WTC11 (cell line): ENCODE measurements around the gene CCL26.

Experiments
- AFF4 ChIP-seq: sonication (generic); formaldehyde crosslinking; IDR thresholded peaks from 2 replicates; pipeline ENCODE4 v1.8.1; 2023; ENCODE audit warnings: mild to moderate bottlenecking, missing genetic modification reagents, borderline replicate concordance
- CTCF ChIP-seq: fragments of 200-600 bp; IDR thresholded peaks from 2 replicates; pipeline ENCODE4 v1.8.0; 2022; ENCODE audit warnings: antibody characterized with exemption
- E2F1 ChIP-seq: sonication (generic); formaldehyde crosslinking; IDR thresholded peaks from 2 replicates; pipeline ENCODE4 v1.8.0; 2022; ENCODE audit warnings: mild to moderate bottlenecking, missing genetic modification reagents
- FOXP4 ChIP-seq: sonication (generic); formaldehyde crosslinking; IDR thresholded peaks from 2 replicates; pipeline ENCODE4 v1.8.0; 2022; ENCODE audit warnings: mild to moderate bottlenecking, missing genetic modification reagents
- IRF2 ChIP-seq: sonication (generic); formaldehyde crosslinking; IDR thresholded peaks from 2 replicates; pipeline ENCODE4 v1.8.0; 2022; ENCODE audit warnings: low read depth, missing genetic modification reagents, borderline replicate concordance
- NR2C2 ChIP-seq: sonication (generic); formaldehyde crosslinking; IDR thresholded peaks from 2 replicates; pipeline ENCODE4 v1.8.0; 2022; ENCODE audit warnings: mild to moderate bottlenecking, missing genetic modification reagents
- TCF7 ChIP-seq: sonication (generic); formaldehyde crosslinking; IDR thresholded peaks from 2 replicates; pipeline ENCODE4 v1.8.0; 2022; ENCODE audit warnings: mild to moderate bottlenecking, low read depth, missing genetic modification reagents, moderate library complexity
- TP53 ChIP-seq: sonication (generic); formaldehyde crosslinking; IDR thresholded peaks from 2 replicates; pipeline ENCODE4 v1.8.1; 2023; ENCODE audit warnings: mild to moderate bottlenecking, missing genetic modification reagents
- USF2 ChIP-seq: sonication (generic); formaldehyde crosslinking; IDR thresholded peaks from 2 replicates; pipeline ENCODE4 v1.8.1; 2023; ENCODE audit warnings: mild to moderate bottlenecking, missing genetic modification reagents, moderate library complexity
- ZNF263 ChIP-seq: sonication (generic); formaldehyde crosslinking; IDR thresholded peaks from 2 replicates; pipeline ENCODE4 v1.8.1; 2022; ENCODE audit warnings: low read depth, mild to moderate bottlenecking, moderate library complexity, missing genetic modification reagents

GRCh38 chr7:75804705-75805104 lies 32.7 kb upstream of the CCL26 start:
- no peak for TF ChIP-seq TP53
- no peak for TF ChIP-seq CTCF
- TF ChIP-seq ZNF263 (CRISPR knock-in tag): no peak
- TF ChIP-seq FOXP4 (CRISPR knock-in tag): no peak
- TF ChIP-seq E2F1 (CRISPR knock-in tag): no peak
- no peak for TF ChIP-seq NR2C2 (CRISPR knock-in tag)
- TF ChIP-seq IRF2 (CRISPR knock-in tag): no peak
- TF ChIP-seq AFF4 (CRISPR knock-in tag): no peak
- TF ChIP-seq USF2 (CRISPR knock-in tag): no peak
- no peak for TF ChIP-seq TCF7 (CRISPR knock-in tag)
